GM18517 (cell line): ENCODE data around the gene ADAMTS17.
"Not testable (repeated sequence)": the region's sequence is repeated elsewhere in the genome, so short reads cannot be mapped to it uniquely, and the experiment has no call there.

ENCODE experiments used
- ATAC-seq: cut with Tn5 transposase; IDR thresholded peaks from one replicate; pipeline ENCODE4 v1.9.1; 2021; ENCODE audit warnings: mild to moderate bottlenecking, moderate library complexity; ENCODE audit not compliant: unreplicated experiment

The ADAMTS17 gene

DNA sequence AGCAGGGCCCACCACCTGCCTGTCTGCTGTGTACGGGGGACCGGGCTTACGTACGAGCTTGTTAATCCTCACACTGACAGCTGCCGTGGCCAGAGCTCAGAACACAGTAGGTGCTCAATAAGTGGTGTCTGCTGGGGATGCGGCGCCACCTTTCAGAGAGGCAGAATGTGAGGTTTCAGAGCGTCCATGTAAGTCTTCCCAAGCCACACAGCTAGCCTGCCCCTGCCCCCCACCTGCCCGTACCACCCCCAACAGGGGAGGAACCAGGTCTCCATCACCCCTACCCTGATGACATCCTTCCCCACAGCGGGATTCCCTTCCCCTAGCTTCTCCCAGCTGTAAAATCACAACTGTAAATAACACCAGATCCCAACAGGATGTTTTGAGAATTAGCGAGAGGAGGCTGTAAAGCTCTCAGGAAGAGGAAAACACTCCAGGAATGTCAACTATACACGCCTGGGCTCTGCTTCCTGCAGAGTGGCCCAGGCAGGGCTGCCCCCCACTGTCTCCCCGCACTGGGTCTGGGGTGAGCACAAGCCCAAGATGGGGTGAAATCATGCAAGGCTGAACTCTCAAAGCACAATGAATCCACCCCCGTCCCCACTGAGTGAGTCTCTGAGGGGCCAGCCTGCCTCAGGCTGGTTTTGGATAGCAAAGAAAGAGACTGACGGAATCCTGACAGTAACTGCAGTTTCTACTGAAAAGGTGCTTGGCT is 358.4 kb downstream of the ADAMTS17 start:
- ATAC-seq = no peak

DNA sequence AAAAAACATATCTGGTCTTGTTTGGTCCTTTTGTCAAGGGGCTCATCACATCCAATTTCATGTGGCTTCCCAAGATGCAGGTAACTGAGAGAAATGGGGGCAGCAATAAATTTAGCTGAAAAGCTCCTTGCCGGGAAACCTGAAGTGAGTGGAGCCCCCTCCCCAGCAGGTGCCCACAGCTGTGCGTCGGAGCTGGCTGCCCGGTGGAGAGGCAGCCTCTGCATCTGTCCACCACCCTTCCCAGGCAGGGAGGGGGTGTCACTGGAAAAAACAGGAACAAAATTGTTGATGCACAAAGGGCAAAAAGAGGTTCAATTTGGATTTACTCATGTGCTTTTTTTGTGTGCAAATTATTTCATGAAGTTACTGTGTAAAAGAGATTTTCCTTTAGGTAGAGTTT is 359.1 kb downstream of the ADAMTS17 start:
- ATAC-seq = no peak

DNA sequence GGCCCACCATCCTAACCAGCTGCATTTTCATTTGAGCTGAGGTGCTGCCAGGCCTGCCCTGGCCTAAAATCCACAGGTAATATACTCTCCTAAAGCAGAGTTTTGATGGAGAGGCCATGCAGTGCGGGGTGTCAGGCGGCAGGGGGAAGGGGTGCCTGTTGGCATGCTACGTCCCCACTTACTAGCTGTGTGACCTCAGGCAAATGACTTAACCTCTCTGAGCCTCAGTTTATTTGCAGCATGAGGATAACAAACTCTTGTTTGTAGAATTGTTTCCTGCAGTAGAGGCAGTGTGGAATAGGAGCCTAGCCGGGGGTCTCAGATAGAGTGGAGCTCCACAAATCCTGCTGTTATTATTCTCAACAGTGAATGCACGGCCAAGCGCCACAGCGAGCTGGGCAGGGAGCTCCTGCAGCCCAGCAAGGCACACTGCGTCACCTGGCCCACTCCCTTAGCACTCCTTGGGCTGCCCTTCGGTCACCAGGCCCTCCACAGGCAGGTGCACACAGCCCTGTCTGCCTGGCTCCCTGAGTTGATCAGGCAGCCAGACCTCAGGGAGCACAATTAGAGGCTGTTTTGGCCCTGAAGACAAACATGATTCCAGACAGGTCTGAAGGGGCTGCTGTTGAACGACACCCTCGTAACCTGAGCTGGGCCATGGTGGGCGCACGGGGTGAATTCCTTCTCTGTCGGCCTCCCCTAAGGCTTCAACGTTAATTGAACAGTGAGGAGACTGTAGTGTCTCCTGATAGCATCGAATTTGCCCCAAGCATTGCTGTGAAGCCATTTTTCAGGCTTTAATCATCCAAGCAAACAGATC is 359.7 kb downstream of the ADAMTS17 start:
- ATAC-seq = no peak

DNA sequence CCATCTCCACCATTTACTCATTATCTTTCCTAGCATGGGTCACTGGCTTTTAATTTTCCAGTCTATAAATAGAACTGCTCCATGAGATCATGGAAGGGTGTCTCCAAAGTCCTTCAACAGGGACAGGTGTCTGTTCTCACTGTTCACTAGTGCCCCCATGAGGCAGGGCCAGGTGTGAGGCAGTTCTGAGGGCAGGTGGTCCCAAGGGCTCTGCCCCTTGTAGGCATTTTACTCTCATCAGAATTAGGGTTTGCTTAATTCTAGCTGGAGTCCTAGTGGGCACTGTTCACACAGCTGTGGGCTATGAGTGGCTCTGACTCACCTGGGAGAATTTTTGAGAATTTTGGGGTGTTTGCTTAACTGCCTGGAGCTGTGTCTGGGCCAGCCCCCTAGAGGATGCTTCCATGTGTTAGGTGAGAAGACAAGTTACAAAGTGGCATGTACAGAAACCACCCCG is 360.6 kb downstream of the ADAMTS17 start:
- ATAC-seq = no peak

DNA sequence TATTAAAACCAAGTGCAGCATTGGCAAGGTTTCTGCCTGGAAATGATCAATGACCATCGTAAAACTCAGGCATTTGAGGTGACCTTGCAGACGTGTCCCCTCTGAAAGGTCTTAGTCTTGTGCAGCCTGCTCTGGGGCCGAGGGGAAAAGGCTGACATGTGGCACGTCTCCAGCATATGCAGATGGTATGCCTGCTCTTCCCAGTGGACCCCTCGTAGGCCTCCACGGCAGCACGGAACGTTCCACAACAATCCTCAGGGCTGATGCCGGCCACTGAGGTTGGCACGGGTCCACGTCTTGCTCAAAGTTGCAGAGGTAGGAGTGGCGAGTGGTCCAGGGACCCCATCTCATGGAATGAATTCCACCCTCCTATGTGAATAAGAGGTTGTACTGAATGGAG is 361.0 kb downstream of the ADAMTS17 start:
- no peak for ATAC-seq

DNA sequence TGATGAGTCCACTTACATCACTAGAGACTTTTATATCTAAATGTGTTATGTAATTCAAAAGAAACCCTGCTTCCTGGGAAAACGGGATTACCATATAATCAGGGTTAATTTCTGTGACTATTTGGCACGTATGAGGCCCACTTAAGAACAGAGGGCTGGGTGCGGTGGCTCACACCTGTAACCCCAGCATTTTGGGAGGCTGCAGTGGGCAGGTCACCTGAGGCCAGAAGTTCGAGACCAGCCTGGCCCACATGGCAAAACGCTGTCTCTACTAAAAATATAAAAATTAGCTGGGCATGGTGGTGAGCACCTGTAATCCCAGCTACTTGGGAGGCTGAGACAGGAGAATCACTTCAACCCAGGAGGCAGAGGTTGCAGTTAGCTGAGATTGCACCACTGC is 361.9 kb downstream of the ADAMTS17 start:
- not testable (repeated sequence) for ATAC-seq

DNA sequence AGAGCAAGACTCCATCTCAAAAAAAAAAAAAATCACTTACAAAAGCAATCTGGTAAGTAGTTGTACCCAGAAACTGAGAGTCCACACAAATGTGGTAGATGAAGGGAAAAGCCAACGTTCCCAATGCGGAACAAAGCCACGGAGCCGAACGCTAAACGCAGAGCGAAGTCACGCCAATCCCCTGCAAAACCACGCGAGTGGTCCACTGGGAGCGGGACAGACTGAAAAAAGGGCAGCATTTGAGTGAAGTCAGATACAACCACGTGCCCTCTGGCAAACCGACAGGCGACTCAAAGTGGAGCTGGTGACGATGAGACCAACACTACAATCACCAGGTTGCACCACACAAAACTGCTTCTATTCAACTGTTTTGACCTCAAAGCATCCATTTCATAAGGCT is 362.4 kb downstream of the ADAMTS17 start:
- no peak for ATAC-seq

DNA sequence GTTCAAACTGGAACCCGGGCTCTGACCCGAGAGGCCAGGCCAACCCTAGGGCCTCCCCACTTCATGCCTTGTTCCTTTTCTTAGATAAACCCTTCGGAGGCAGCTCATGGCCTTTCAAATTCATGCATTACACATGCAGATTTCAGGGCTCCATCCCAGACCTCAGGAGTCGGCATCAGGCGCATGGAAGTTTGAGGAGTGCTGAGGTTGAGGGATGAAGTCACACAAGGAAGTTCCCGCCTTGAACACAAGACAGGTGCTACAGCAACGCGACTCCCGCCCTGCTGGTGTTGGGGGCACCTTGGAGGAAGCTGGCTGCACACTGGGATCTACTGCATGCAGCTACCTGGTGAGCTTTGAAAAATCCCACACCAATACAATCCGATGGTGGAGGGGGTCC is 363.3 kb downstream of the ADAMTS17 start:
- ATAC-seq = no peak

DNA sequence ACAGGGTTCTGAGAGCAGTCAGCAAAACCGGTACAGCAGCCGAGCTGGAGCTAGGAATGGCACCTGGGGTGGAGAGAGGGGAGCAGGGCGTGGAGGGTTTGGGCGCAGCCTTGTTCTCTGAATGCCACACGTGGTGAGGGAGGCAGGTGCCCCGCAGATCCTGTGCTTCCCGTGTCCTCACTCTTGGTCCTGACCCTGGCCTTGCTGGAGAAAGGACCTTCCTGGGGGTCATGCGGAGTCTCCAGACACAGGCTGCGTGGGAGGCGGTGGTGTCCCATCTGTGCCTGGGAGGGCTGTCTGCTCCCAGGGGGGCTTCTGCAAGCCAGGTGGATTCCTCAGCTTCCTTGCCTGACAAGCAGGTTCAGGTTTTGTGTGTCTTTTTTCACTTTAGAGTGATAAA is 363.8 kb downstream of the ADAMTS17 start:
- ATAC-seq = no peak

DNA sequence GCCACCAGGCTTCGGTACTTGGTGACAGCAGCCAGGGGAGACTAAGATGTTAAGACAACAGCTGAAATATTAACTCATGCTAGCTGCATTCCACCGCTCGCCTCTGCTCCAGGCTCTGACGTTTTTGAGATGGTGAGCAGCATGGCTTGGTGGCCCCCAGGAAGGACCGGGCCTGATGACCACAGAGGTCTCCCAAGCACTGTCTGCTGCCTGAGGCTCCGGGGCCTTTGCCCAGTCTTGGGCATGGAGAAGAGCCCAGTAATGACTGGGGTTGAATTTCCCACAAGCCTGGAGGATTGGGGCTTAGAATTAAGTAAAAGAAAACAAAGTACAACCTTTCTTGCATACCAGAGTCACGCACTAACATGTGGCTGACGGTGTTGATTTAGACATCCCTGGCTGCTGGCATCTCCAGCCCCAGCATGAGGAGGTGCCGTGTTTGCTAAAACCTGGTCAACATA is 364.9 kb downstream of the ADAMTS17 start:
- ATAC-seq = no peak

DNA sequence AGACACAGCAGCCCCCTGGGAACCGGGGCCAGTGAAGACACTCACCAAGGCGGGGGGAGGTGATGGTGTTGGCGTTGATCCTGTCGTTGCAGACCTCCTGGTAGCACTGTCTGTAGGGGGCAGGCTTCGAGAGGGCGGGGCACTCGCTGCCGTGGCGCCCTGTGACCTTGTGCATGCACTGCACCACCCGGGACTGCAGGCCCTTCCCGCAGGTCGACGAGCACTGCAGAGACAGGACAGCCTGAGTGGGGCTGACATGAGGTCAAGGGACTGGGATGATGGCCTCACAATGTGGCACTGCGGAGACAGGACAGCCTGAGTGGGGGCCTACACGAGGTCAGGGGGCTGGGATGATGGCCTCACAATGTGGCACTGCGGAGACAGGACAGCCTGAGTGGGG is 365.8 kb downstream of the ADAMTS17 start:
- no peak for ATAC-seq

DNA sequence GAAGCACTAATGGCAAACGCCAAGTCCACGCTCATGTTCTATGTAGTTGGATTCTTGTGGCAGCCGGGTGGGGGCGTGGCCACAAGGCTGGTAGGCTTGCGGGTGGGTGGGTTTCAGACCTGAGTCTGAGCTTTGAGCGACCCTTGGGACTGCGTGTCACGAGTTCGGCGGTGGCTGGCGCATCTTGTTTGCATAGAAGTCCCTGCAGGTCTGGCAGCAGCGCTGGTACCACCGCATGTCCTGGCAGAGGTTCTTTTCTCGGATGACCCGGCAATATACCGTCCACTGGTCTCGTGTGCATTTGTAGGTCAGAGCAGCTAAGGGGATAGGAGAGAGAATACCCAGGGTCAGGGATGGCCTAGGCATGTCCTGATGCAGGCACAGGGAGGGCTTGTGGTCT is 367.5 kb downstream of the ADAMTS17 start:
- no peak for ATAC-seq

DNA sequence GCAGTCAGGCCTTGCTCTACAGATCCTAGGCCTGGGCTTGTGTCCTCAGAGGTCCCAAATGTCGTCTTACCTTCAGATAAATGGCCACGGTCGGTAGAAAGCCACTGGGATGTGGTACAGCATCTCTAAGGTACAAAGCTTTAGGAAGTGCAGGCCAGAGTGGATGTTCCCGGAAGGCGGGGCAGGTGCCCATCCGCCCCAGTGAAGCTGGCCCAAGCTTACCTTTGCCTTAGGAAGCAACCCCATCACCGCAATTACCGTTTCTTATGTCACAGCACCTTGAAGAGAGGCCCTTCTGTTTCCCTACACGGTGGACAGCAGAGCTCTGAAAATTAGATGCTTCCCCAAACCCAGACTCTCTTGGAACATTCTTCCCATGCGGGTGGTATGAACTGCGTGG is 368.4 kb downstream of the ADAMTS17 start:
- no peak for ATAC-seq

DNA sequence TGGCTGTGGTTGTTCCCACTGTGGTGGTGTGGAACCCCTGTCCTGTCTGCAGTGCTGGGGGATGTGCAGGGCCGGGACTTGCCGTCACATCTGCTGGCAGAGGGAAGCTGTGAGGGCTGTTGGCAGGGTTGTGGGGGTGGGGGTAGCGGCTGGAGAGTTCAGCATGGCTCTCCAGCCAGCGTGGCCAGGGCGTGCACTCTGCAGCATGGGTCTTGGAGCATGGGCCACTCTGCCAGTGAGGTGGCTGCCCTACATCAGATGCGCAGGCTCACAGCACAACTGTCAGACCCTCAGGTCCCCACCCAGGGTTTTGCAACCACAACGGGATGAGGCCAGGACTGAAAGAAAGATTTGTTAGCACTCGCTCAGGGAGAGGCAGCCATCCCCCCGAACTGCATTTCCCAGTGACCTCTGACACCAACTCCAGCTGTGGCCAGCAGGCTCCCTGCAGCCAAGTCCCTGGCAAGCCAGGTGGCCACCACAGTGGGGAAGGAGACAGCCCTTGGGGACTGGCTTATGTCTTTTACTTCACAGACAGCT is 370.8 kb downstream of the ADAMTS17 start:
- no peak for ATAC-seq

DNA sequence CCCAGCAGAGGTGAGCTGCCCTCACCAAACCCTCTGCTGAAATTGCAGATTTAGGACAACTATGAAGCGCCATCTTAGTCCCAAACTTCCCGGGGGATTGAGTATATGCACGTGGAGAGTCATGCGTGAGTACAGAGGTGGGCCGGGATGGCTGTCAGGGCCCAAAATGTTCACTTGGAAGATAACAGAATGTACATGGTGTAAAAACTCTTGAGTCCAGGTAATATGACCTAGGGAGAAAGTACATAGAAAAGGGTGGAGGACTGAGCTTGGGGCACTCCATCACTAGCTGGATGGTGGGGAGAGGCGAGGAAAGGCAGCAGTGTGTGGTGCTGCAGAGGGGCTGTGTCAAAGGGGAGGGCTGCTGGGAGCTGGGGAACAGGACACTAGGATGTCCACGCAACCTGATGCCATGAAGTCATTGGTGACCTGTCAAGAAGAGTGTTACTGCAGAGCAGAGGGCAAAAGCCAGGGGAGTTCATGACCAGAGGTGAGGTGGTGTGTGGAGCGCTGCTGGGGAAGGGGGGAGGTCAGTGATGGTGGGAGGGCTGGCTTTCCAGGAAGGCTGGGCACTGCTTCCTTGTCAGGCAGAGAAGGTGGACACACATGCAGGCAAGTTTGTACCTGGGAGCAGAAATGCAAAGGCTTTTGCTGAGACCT is 372.4 kb downstream of the ADAMTS17 start:
- no peak for ATAC-seq

DNA sequence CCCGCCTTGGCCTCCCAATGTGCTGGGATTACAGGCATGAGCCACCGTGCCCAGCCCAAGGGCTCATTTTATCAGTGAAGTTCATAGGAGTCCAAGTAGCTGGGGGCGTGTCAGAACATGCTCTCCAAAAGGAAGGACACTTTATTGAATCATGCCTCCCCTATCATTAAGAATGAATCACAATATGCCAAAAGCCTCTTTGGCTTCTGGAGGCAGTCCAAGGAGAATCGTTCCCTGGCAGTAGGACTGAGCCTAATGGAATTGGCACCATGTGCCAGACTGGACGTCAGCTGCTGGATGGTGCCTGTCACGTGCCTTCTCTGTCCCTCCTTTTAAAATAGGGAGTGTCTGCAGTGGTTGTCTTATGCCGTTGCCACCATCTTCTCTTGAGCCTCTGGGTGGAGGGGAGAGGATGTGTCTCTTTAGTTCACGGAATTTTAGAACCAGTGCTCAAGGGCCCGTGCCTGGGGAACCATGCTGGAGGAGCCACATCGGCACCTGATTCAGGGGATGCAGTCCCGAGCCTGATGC is 373.9 kb downstream of the ADAMTS17 start:
- no peak for ATAC-seq

DNA sequence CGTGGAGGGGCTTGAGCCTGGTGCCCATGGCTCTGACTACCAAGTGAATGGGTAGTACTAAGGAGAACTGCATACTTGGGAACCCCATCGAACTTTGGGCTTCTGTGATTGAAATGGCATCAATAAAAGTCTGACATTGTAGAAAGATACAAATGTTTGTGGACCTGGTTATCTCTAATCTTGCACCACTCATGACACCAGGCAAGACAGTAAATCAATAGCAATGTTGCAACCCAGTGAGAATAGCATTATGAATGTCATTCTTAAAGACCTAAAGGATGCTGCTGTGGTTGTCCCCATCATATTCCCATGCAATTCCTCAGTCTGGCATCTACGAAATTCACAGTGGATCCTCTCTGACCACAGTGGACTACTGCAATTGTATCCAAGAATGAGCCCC is 375.0 kb downstream of the ADAMTS17 start:
- no peak for ATAC-seq

DNA sequence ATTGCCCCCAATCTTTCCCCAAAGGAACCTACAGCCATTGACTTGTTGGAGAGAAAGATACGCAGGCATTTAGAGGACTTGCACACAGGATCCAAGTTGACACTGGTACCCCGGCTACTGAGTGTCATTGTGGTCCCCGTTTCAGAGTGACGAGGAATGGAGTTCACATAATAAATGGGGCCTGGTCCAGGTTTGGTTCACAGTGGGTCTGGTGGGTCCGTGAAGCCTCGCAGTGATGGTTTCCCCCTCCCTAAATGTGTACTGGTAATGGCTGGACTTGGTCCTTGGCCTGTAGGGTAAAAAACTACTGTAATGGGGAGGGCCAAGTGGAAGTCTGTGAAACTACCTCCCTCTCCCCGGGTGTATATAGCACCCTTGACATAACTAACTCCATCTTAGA is 376.4 kb downstream of the ADAMTS17 start:
- no peak for ATAC-seq

DNA sequence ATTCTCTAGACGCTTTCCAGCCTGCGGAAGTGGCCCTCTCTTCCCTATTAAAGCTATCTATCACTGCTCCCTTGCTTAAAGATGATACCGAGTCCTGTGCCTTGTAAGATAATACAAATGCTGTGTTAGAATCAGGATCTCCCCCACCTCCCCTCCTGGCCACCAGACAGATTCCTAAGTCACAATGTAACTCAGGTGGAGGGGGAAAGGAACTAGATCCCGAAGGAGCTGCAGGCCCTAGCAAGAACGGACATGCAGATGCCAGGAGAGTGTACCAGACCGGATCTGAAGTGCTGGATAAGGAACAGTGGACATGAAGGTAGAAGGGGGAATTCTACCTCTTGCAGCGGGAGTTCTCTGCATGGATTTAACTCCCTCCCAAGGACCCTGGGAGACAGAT is 377.8 kb downstream of the ADAMTS17 start:
- ATAC-seq = no peak

DNA sequence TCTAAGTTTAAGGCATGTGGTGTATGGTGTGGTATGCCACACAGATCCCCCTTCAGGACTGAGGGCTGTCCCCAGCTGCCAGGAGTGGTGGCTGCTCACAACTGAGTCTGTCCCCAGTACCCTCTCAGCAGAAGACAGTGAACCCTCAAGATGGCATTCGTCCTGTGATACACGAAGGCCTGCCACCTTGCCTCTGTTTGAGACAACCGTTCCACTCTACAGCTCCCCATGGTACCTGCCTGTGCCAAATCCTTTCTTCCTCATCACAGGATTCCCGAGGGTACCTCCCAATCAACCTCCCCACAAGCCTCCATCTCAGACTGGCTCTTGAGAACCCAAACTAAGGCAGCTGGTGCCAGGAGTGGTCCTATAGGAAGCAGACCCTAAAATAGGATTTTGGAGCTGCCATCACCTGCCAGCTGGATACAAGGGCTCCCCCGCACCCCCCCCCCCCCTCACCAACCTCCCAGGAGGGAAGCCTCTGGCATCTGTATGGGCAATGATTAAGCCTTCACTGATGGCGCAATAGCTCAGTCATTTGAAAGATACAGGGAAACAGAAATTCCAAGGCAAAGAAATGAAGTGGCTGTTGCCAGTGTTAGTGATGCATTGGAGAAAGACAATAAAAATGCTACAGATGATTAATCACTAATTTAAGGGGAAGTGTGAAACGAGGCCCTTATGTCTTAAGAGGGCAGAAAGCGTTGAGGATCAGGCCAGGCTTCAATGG is 378.5 kb downstream of the ADAMTS17 start:
- ATAC-seq = no peak
